ENCODE results near the gene IP6K1.
A peak's percentile ranks its signal among the peaks of the same experiment; 100 is the strongest.

IP6K1 gene

GRCh38 chr3:49727154-49727923 lies 59.0 kb downstream of the IP6K1 start:
- peaks cover 0 to 54% (median 49%) of the 10 kb centered on the region in 5 donors for H3K36me3 ChIP-seq (ENCODE audit: control insufficient read depth in 5 of 5, insufficient read depth in 5 of 5, low read length in 5 of 5)
- H3K9ac ChIP-seq (ENCODE audit: low read length in 5 of 5), result no peak overlapping the region
- H3K4me1 ChIP-seq (ENCODE audit: control insufficient read depth in 5 of 5, insufficient read depth in 5 of 5, low read length in 5 of 5), result peaks cover 8 to 23% (median 22%) of the 10 kb centered on the region in 5 donors
- no peaks in the 10 kb centered on the region for H3K27me3 ChIP-seq (ENCODE audit: control insufficient read depth in 5 of 5, insufficient read depth in 4 of 5, low read length in 5 of 5)
- no peak overlapping the region for H3K4me3 ChIP-seq (ENCODE audit: low read depth in 1 of 5, low read length in 5 of 5)
- H3K27ac ChIP-seq (ENCODE audit: low read depth, low read length), result no peak overlapping the region
- H3K9me3 ChIP-seq (ENCODE audit: control insufficient read depth in 5 of 5, low read length in 5 of 5), result no peaks in the 10 kb centered on the region

- Histone ChIP-seq H3K27ac (ENCODE audit: low read depth, low read length) (no peak overlapping the region), H3K36me3 (ENCODE audit: control insufficient read depth in 5 of 5, insufficient read depth in 5 of 5, low read length in 5 of 5) (peaks cover 0 to 54% (median 50%) of the 10 kb centered on the region in 5 donors), H3K4me1 (ENCODE audit: control insufficient read depth in 5 of 5, insufficient read depth in 5 of 5, low read length in 5 of 5) (peaks cover 8 to 27% (median 22%) of the 10 kb centered on the region in 5 donors), H3K9me3 (ENCODE audit: control insufficient read depth in 5 of 5, low read length in 5 of 5) (no peaks in the 10 kb centered on the region), H3K27me3 (ENCODE audit: control insufficient read depth in 5 of 5, insufficient read depth in 4 of 5, low read length in 5 of 5) (no peaks in the 10 kb centered on the region), H3K9ac (ENCODE audit: low read length in 5 of 5) (peak overlapping the region in 1 of 5 donors; percentile 10), H3K4me3 (ENCODE audit: low read depth in 1 of 5, low read length in 5 of 5) (no peak overlapping the region)
Measured at GRCh38 chr3:49725906-49726681, 60.2 kb downstream of the IP6K1 start.

- peak overlapping the region; percentile 13 to 97 (median 79) for H3K4me3 ChIP-seq (ENCODE audit: low read depth in 1 of 5, low read length in 5 of 5)
- peaks cover 0 to 51% (median 49%) of the 10 kb centered on the region in 5 donors for H3K36me3 ChIP-seq (ENCODE audit: control insufficient read depth in 5 of 5, insufficient read depth in 5 of 5, low read length in 5 of 5)
- H3K9ac ChIP-seq (ENCODE audit: low read length in 5 of 5), result peak overlapping the region in 4 of 5 donors; percentile 70 to 86 (median 80)
- peak overlapping the region; percentile 81 for H3K27ac ChIP-seq (ENCODE audit: low read depth, low read length)
- H3K9me3 ChIP-seq (ENCODE audit: control insufficient read depth in 5 of 5, low read length in 5 of 5), result no peaks in the 10 kb centered on the region
- no peaks in the 10 kb centered on the region for H3K27me3 ChIP-seq (ENCODE audit: control insufficient read depth in 5 of 5, insufficient read depth in 4 of 5, low read length in 5 of 5)
- peaks cover 8 to 35% (median 27%) of the 10 kb centered on the region in 5 donors for H3K4me1 ChIP-seq (ENCODE audit: control insufficient read depth in 5 of 5, insufficient read depth in 5 of 5, low read length in 5 of 5)
Measured at GRCh38 chr3:49724586-49724985, 61.8 kb downstream of the IP6K1 start.

GRCh38 chr3:49723628-49724551 lies 62.5 kb downstream of the IP6K1 start, which contains the start of gene GMPPB:
GMPPB (minus strand) TSS chr3:49723951; CDS start chr3:49723726, 225 bp downstream.
- H3K9ac ChIP-seq (ENCODE audit: low read length in 5 of 5), result peak within 1 kb of the TSS; percentile 77 to 96 (median 92)
- H3K36me3 ChIP-seq (ENCODE audit: control insufficient read depth in 5 of 5, insufficient read depth in 5 of 5, low read length in 5 of 5), result peaks cover 0 to 51% (median 47%) of the 10 kb centered on the region in 5 donors
- H3K27me3 ChIP-seq (ENCODE audit: control insufficient read depth in 5 of 5, insufficient read depth in 4 of 5, low read length in 5 of 5), result no peaks in the 10 kb centered on the region
- peak within 1 kb of the TSS; percentile 81 for H3K27ac ChIP-seq (ENCODE audit: low read depth, low read length)
- peak within 1 kb of the TSS; percentile 70 to 97 (median 93) for H3K4me3 ChIP-seq (ENCODE audit: low read depth in 1 of 5, low read length in 5 of 5)
- H3K4me1 ChIP-seq (ENCODE audit: control insufficient read depth in 5 of 5, insufficient read depth in 5 of 5, low read length in 5 of 5), result peaks cover 8 to 41% (median 33%) of the 10 kb centered on the region in 5 donors
- H3K9me3 ChIP-seq (ENCODE audit: control insufficient read depth in 5 of 5, low read length in 5 of 5), result no peaks in the 10 kb centered on the region

GRCh38 chr3:49723296-49723627 lies 63.1 kb downstream of the IP6K1 start:
- Histone ChIP-seq H3K9ac (ENCODE audit: low read length in 5 of 5) (peak overlapping the region; percentile 77 to 96 (median 92)), H3K4me1 (ENCODE audit: control insufficient read depth in 5 of 5, insufficient read depth in 5 of 5, low read length in 5 of 5) (peaks cover 8 to 47% (median 40%) of the 10 kb centered on the region in 5 donors), H3K27me3 (ENCODE audit: control insufficient read depth in 5 of 5, insufficient read depth in 4 of 5, low read length in 5 of 5) (peaks cover 0 to 2% (median 0%) of the 10 kb centered on the region in 5 donors), H3K9me3 (ENCODE audit: control insufficient read depth in 5 of 5, low read length in 5 of 5) (no peaks in the 10 kb centered on the region), H3K27ac (ENCODE audit: low read depth, low read length) (peak overlapping the region; percentile 81), H3K36me3 (ENCODE audit: control insufficient read depth in 5 of 5, insufficient read depth in 5 of 5, low read length in 5 of 5) (peaks cover 0 to 51% (median 46%) of the 10 kb centered on the region in 5 donors), H3K4me3 (ENCODE audit: low read depth in 1 of 5, low read length in 5 of 5) (peak overlapping the region; percentile 70 to 97 (median 93))

GRCh38 chr3:49722896-49723295 lies 63.4 kb downstream of the IP6K1 start:
- peak overlapping the region; percentile 70 to 97 (median 93) for H3K4me3 ChIP-seq (ENCODE audit: low read depth in 1 of 5, low read length in 5 of 5)
- H3K36me3 ChIP-seq (ENCODE audit: control insufficient read depth in 5 of 5, insufficient read depth in 5 of 5, low read length in 5 of 5), result peaks cover 0 to 48% (median 43%) of the 10 kb centered on the region in 5 donors
- H3K9ac ChIP-seq (ENCODE audit: low read length in 5 of 5), result peak overlapping the region; percentile 77 to 96 (median 92)
- peaks cover 8 to 50% (median 41%) of the 10 kb centered on the region in 5 donors for H3K4me1 ChIP-seq (ENCODE audit: control insufficient read depth in 5 of 5, insufficient read depth in 5 of 5, low read length in 5 of 5)
- peak overlapping the region; percentile 81 for H3K27ac ChIP-seq (ENCODE audit: low read depth, low read length)
- no peaks in the 10 kb centered on the region for H3K9me3 ChIP-seq (ENCODE audit: control insufficient read depth in 5 of 5, low read length in 5 of 5)
- H3K27me3 ChIP-seq (ENCODE audit: control insufficient read depth in 5 of 5, insufficient read depth in 4 of 5, low read length in 5 of 5), result peaks cover 0 to 2% (median 0%) of the 10 kb centered on the region in 5 donors

GRCh38 chr3:49721896-49722781 lies 64.2 kb downstream of the IP6K1 start:
- Histone ChIP-seq H3K27ac (ENCODE audit: low read depth, low read length) (no peak overlapping the region), H3K27me3 (ENCODE audit: control insufficient read depth in 5 of 5, insufficient read depth in 4 of 5, low read length in 5 of 5) (peaks cover 0 to 2% (median 0%) of the 10 kb centered on the region in 5 donors), H3K4me1 (ENCODE audit: control insufficient read depth in 5 of 5, insufficient read depth in 5 of 5, low read length in 5 of 5) (peaks cover 8 to 50% (median 41%) of the 10 kb centered on the region in 5 donors), H3K36me3 (ENCODE audit: control insufficient read depth in 5 of 5, insufficient read depth in 5 of 5, low read length in 5 of 5) (peaks cover 0 to 40% (median 35%) of the 10 kb centered on the region in 5 donors), H3K9ac (ENCODE audit: low read length in 5 of 5) (peak overlapping the region in 2 of 5 donors; percentile 77 to 92), H3K9me3 (ENCODE audit: control insufficient read depth in 5 of 5, low read length in 5 of 5) (no peaks in the 10 kb centered on the region), H3K4me3 (ENCODE audit: low read depth in 1 of 5, low read length in 5 of 5) (peak overlapping the region in 3 of 5 donors; percentile 10 to 97 (median 89))

GRCh38 chr3:49721596-49721895 lies 64.8 kb downstream of the IP6K1 start:
- Histone ChIP-seq H3K36me3 (ENCODE audit: control insufficient read depth in 5 of 5, insufficient read depth in 5 of 5, low read length in 5 of 5) (peaks cover 0 to 35% (median 31%) of the 10 kb centered on the region in 5 donors), H3K9ac (ENCODE audit: low read length in 5 of 5) (no peak overlapping the region), H3K9me3 (ENCODE audit: control insufficient read depth in 5 of 5, low read length in 5 of 5) (no peaks in the 10 kb centered on the region), H3K4me1 (ENCODE audit: control insufficient read depth in 5 of 5, insufficient read depth in 5 of 5, low read length in 5 of 5) (peaks cover 8 to 52% (median 41%) of the 10 kb centered on the region in 5 donors), H3K4me3 (ENCODE audit: low read depth in 1 of 5, low read length in 5 of 5) (no peak overlapping the region), H3K27me3 (ENCODE audit: control insufficient read depth in 5 of 5, insufficient read depth in 4 of 5, low read length in 5 of 5) (peaks cover 0 to 2% (median 0%) of the 10 kb centered on the region in 5 donors), H3K27ac (ENCODE audit: low read depth, low read length) (no peak overlapping the region)

Data from subcutaneous abdominal adipose tissue (tissue), 5 donors.